Neural progenitor cell (in vitro differentiated cells): ENCODE data around the gene LIN54.
"Not testable (repeated sequence)": the region's sequence is repeated elsewhere in the genome, so short reads cannot be mapped to it uniquely, and the experiment has no call there.

ENCODE experiments used
- CTCF ChIP-seq: fragments of 200-600 bp; sonication (generic); IDR thresholded peaks from 2 replicates; pipeline ENCODE4 v1.5.1; 2017; ENCODE audit warnings: antibody characterized with exemption, mild to moderate bottlenecking
- EZH2 ChIP-seq: fragments of 200-600 bp; sonication (generic); IDR thresholded peaks from 2 replicates; pipeline ENCODE4 v1.6.1; 2017; ENCODE audit warnings: antibody characterized with exemption, mild to moderate bottlenecking, moderate library complexity
- EZH2phosphoT487 ChIP-seq: fragments of 200-600 bp; sonication (generic); IDR thresholded peaks from 2 replicates; pipeline ENCODE4 v1.6.1; 2017; ENCODE audit warnings: antibody characterized with exemption

DNA sequence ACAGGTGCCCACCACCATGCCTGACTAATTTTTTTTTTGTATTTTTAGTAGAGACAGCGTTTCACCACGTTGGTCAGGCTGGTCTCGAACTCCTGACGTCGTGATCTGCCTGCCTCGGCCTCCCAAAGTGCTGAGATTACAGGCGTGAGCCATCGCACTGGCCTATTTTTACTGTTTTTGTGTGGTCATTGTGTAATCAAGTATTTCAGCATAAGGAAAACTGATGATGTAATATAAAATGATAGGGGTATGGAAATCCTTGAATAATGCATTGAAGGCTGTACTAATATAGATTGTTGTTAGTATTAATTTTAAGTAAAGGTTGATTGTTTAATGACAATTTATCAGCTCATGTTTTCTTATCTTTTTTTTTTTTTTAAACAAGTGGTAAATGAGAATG is 38.2 kb upstream of the LIN54 start:
- TF ChIP-seq CTCF, EZH2, EZH2phosphoT487: not testable (repeated sequence)
